Astrocyte (in vitro differentiated cells and primary cell): ENCODE results near the gene VPS35.

Experiments used
- EZH2 ChIP-seq: IDR thresholded peaks from 2 replicates; pipeline ENCODE4 v1.6.1; 2012; ENCODE audit warnings: mild to moderate bottlenecking, low read length, inconsistent platforms; ENCODE audit not compliant: insufficient read depth
- TF ChIP-seq, protein P1 (sequence below): IDR thresholded peaks from 2 replicates; pipeline ENCODE4 v1.5.1; 2011; ENCODE audit warnings: low read depth, mild to moderate bottlenecking, inconsistent platforms, low read length, moderate library complexity; ENCODE audit not compliant: insufficient read depth

GRCh38 chr16:46706642-46707041 lies 17.7 kb upstream of the VPS35 start:
- TF ChIP-seq, protein P1, sequence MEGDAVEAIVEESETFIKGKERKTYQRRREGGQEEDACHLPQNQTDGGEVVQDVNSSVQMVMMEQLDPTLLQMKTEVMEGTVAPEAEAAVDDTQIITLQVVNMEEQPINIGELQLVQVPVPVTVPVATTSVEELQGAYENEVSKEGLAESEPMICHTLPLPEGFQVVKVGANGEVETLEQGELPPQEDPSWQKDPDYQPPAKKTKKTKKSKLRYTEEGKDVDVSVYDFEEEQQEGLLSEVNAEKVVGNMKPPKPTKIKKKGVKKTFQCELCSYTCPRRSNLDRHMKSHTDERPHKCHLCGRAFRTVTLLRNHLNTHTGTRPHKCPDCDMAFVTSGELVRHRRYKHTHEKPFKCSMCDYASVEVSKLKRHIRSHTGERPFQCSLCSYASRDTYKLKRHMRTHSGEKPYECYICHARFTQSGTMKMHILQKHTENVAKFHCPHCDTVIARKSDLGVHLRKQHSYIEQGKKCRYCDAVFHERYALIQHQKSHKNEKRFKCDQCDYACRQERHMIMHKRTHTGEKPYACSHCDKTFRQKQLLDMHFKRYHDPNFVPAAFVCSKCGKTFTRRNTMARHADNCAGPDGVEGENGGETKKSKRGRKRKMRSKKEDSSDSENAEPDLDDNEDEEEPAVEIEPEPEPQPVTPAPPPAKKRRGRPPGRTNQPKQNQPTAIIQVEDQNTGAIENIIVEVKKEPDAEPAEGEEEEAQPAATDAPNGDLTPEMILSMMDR: no peak
- no peak for TF ChIP-seq EZH2
